T-cell (primary cell): Measurements from ENCODE around the gene POLD1. TPM values are rescaled to one million over a fixed set of nuclear protein-coding genes. Genes with fewer than 3 reads are reported as not detected.

ENCODE experiments used
- ATAC-seq, 4 experiments: fragments of 200-7000 bp in 3 of 4; fragments of 150-1000 bp in 1 of 4; cut with Tn5 transposase; replicated peaks in 1 of 4; 1 replicate in 3 of 4; 2 replicates in 1 of 4; pipeline ENCODE4 v1.10.0; 2021; ENCODE audit warnings: moderate library complexity in 3 of 4, mild to moderate bottlenecking in 2 of 4, moderate number of reproducible peaks in 1 of 4
- CTCF ChIA-PET, 2 donors: fragments of 300-600 bp; sonication (Branson Sonifier 250); formaldehyde crosslinking; loops; one replicate each; lab custom pipeline; 2022; ENCODE audit warnings: antibody characterized with exemption in 2 of 2; lab: Charles Lee
- POLR2A ChIA-PET, 2 donors: fragments of 300-600 bp; sonication (Branson Sonifier 250); formaldehyde crosslinking; loops; one replicate each; lab custom pipeline; 2022; ENCODE audit warnings: antibody characterized with exemption in 2 of 2; lab: Charles Lee
- DNase-seq, 35 experiments: peaks; one replicate each; pipeline versions ENCODE4 v3.0.0 to v3.0.0-alpha.2; 2013 to 2023
- H3K27ac ChIP-seq: one replicate; pipeline ENCODE4 v1.5.1; 2013; ENCODE audit warnings: low read length
- H3K27me3 ChIP-seq, 2 experiments: replicated peaks in 1 of 2; 1 replicate in 1 of 2; 2 replicates in 1 of 2; pipeline versions ENCODE4 v1.6.1 to v1.7.0; 2013; ENCODE audit warnings: low read length in 1 of 2, mixed read lengths in 1 of 2; ENCODE audit not compliant: control insufficient read depth in 2 of 2, insufficient read depth in 2 of 2; ENCODE audit errors: extremely low read depth in 1 of 2
- H3K36me3 ChIP-seq, 2 donors: 1 replicate in 1 of 2; 2 replicates in 1 of 2; pipeline versions ENCODE4 v1.6.1 to v1.7.0; 2013; ENCODE audit warnings: low read length in 1 of 2; ENCODE audit not compliant: control insufficient read depth in 2 of 2, insufficient read depth in 1 of 2; ENCODE audit errors: extremely low read depth in 1 of 2
- H3K4me1 ChIP-seq, 2 experiments: 1 replicate in 1 of 2; 2 replicates in 1 of 2; pipeline versions ENCODE4 v1.6.1 to v1.7.0; 2013; ENCODE audit warnings: low read length in 2 of 2, mixed read lengths in 1 of 2; ENCODE audit not compliant: insufficient read depth in 2 of 2, control insufficient read depth in 1 of 2; ENCODE audit errors: extremely low read depth in 1 of 2
- H3K4me3 ChIP-seq, 2 donors: 1 replicate in 1 of 2; 2 replicates in 1 of 2; pipeline versions ENCODE4 v1.5.1 to v1.7.0; 2013; ENCODE audit warnings: mild to moderate bottlenecking in 2 of 2, low read length in 1 of 2, moderate library complexity in 1 of 2; ENCODE audit not compliant: control insufficient read depth in 1 of 2; ENCODE audit errors: extremely low read depth in 1 of 2
- H3K9me3 ChIP-seq: 2 replicates; pipeline ENCODE4 v1.7.0; 2013
- H3K27ac Mint-ChIP-seq, 2 donors: one replicate each; pipeline ENCODE4 v1.8.0; 2020 to 2021; ENCODE audit warnings: mild to moderate bottlenecking in 2 of 2, mixed read lengths in 2 of 2
- H3K27me3 Mint-ChIP-seq, 2 donors: one replicate each; pipeline ENCODE4 v1.8.0; 2021 to 2022; ENCODE audit warnings: mixed read lengths in 2 of 2
- H3K36me3 Mint-ChIP-seq: one replicate; pipeline ENCODE4 v1.8.0; 2021; ENCODE audit warnings: mixed read lengths
- H3K4me1 Mint-ChIP-seq, 3 donors: one replicate each; pipeline ENCODE4 v1.8.0; 2020 to 2022; ENCODE audit warnings: mixed read lengths in 3 of 3, mild to moderate bottlenecking in 1 of 3
- H3K4me3 Mint-ChIP-seq, 3 donors: one replicate each; pipeline ENCODE4 v1.8.0; 2020 to 2022; ENCODE audit warnings: mild to moderate bottlenecking in 3 of 3, mixed read lengths in 3 of 3, moderate library complexity in 3 of 3
- H3K9me3 Mint-ChIP-seq, 3 donors: one replicate each; pipeline ENCODE4 v1.8.0; 2020 to 2022; ENCODE audit warnings: mixed read lengths in 3 of 3
- WGBS: methylation state at CpG from one replicate; pipeline ENCODE4 v1.1.5; 2013; ENCODE audit warnings: missing lambda C conversion rate; ENCODE audit not compliant: insufficient coverage; 5-methylcytosine and 5-hydroxymethylcytosine counted together
- total RNA-seq, 35 experiments: library from RNA in 6 of 35; stranded (reverse) in 6 of 35; fragments of 120-200 nt in 1 of 35; gene quantifications; one replicate each; pipeline versions ENCODE4 v1.2.1 to v1.2.4 and lab custom pipeline; 2013 to 2026

POLD1 gene
- total RNA-seq, 5 donors from 2014 or later (not counting 1 experiment from before 2014, with no cell fraction given) = 32.9 to 67.1 (median 54.0) TPM

DNA sequence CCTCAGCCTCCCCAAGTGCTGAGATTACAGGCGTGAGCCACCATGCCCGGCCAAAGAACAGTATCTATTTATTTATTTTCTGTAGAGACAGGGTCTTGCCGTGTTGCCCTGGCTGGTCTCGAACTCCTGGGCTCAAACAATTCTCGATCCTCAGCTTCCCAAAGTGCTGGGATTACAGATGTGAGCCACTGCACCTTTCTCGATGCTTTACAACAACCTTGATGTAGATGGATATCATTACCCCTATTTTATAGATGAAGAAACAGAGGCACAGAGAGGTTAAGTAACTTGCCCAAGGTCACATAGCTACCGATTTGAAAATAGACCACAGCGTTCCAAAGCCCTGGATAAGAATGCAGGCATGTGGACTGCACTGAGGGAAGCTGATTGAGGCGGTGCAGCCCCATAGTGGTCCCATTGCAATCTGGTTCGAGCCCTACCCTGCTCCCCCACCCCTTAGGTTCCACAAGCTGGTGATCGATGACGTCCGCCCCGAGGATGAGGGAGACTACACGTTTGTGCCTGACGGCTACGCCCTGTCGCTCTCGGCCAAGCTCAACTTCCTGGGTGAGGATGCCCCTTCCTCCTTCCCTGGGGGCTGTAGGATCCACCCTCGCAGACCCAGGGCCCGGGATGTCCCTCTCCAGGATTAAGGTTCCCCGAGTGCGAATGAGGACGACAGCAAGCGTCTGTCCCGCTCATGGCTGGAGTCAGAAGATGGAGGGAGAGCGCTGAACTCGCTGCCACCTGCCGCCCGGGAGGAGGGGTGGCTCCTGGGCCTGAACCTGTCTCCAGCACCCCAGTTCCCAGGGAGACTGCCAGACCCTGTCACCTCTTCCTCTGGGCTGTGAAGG lies 66.4 kb downstream of the POLD1 start:
- no peaks in the 10 kb centered on the region for H3K36me3 ChIP-seq
- Mint-ChIP-seq H3K4me1 (peaks cover 0 to 4% (median 0%) of the 10 kb centered on the region in 3 donors), H3K27ac (no peak overlapping the region), H3K9me3 (peaks cover 0 to 3% (median 0%) of the 10 kb centered on the region in 3 donors), H3K36me3 (no peaks in the 10 kb centered on the region), H3K4me3 (no peak overlapping the region), H3K27me3 (peaks cover 3 to 23% of the 10 kb centered on the region in 2 donors)
- ATAC-seq (no peak), DNase-seq (no peak)
- WGBS = 63% methylated on average over 16 of the region's 30 CpGs
- no peaks in the 10 kb centered on the region for H3K4me1 ChIP-seq
- CTCF ChIA-PET = no interaction called here
- POLR2A ChIA-PET = no interaction called here
- no peak overlapping the region for H3K4me3 ChIP-seq
- H3K27me3 ChIP-seq = peaks cover 0 to 30% of the 10 kb centered on the region in 2 experiments
- H3K27ac ChIP-seq = no peak overlapping the region
- no peaks in the 10 kb centered on the region for H3K9me3 ChIP-seq

DNA sequence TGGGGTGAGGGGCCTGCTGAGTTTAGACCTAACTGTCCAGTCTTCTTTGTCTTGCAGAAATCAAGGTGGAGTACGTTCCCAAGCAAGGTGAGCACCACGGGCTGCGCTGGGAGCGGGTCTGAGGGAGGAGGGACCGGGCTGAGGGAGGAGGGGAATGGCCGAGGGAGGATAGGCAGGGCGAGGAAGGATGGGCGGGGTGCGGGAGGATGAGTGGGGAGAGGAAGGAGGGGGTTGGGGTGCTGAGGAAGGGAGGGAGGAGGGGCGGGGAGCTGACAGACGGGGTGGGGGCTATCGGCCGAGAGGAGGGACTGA lies 67.0 kb downstream of the POLD1 start:
- ATAC-seq (no peak), DNase-seq (no peak)
- H3K36me3 ChIP-seq = no peaks in the 10 kb centered on the region
- H3K27me3 ChIP-seq = peaks cover 0 to 26% of the 10 kb centered on the region in 2 experiments
- whole genome bisulfite sequencing = 44% methylated on average over 7 of the region's 13 CpGs
- Mint-ChIP-seq H3K9me3 (peaks cover 0 to 3% (median 0%) of the 10 kb centered on the region in 3 donors), H3K27ac (no peak overlapping the region), H3K4me1 (peaks cover 0 to 4% (median 0%) of the 10 kb centered on the region in 3 donors), H3K36me3 (no peaks in the 10 kb centered on the region), H3K27me3 (peaks cover 9 to 27% of the 10 kb centered on the region in 2 donors), H3K4me3 (no peak overlapping the region)
- POLR2A ChIA-PET = no interaction called here
- no peak overlapping the region for H3K4me3 ChIP-seq
- CTCF ChIA-PET = no interaction called here
- no peaks in the 10 kb centered on the region for H3K4me1 ChIP-seq
- H3K27ac ChIP-seq = no peak overlapping the region
- H3K9me3 ChIP-seq = no peaks in the 10 kb centered on the region

DNA sequence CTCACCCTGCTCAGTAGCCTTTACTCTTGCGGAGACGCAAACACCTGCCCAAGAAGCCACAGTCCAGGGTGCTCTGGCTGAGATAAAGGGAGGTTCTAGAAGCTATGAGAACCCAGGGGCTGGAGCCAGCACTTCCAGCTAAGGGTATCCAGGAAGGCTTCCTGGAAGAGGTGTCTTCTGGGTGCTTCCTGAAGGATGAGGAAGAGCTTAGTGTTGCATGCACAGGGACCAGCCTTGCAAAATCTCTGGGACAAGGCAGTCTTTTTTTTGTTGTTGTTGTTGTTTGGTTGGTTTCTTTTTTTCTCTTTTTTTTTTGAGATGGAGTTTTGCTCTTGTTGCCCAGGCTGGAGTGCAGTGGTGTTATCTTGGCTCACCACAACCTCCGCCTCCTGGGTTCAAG lies 69.1 kb downstream of the POLD1 start:
- Histone ChIP-seq H3K36me3 (no peaks in the 10 kb centered on the region), H3K27ac (no peak overlapping the region), H3K4me3 (no peak overlapping the region), H3K27me3 (peaks cover 0 to 34% of the 10 kb centered on the region in 2 experiments), H3K9me3 (no peaks in the 10 kb centered on the region), H3K4me1 (no peaks in the 10 kb centered on the region)
- Mint-ChIP-seq H3K4me3 (no peak overlapping the region), H3K27ac (no peak overlapping the region), H3K9me3 (no peaks in the 10 kb centered on the region), H3K27me3 (peaks cover 19 to 40% of the 10 kb centered on the region in 2 donors), H3K4me1 (peaks cover 0 to 4% (median 0%) of the 10 kb centered on the region in 3 donors), H3K36me3 (no peaks in the 10 kb centered on the region)
- ChIA-PET POLR2A (no interaction called here), CTCF (interaction anchor here in 1 of 2 donors (0.5 kb wide), 1 partner anchor 235 kb away, joined by 3 read pairs; no protein-coding TSS in a partner anchor)
- no peak for ATAC-seq
- WGBS = no CpG with 5 or more reads among the region's 3 CpGs
- DNase-seq = no peak

DNA sequence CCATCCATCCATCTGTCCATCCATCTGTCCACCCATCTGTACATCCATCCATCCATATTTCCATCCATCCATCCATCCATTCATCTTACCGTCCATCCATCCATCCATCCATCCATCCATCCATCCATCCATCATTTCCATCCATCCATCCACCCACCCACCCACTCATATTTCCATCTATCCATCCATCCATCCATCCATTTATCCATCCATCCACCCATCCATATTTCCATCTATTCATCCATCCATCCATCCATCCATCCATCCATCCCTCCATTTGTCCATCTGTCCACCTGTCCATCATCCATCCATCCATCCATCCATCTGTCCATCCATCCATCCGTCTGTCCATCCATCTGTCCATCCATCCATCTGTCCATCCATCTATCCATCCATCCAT lies 71.8 kb downstream of the POLD1 start:
- Mint-ChIP-seq H3K9me3 (no peaks in the 10 kb centered on the region), H3K4me3 (no peak overlapping the region), H3K27me3 (peaks cover 30 to 49% of the 10 kb centered on the region in 2 donors), H3K4me1 (peaks cover 0 to 7% (median 0%) of the 10 kb centered on the region in 3 donors), H3K27ac (no peak overlapping the region), H3K36me3 (no peaks in the 10 kb centered on the region)
- Histone ChIP-seq H3K4me1 (no peaks in the 10 kb centered on the region), H3K27me3 (peaks cover 0 to 50% of the 10 kb centered on the region in 2 experiments), H3K9me3 (no peaks in the 10 kb centered on the region), H3K4me3 (no peak overlapping the region), H3K27ac (no peak overlapping the region), H3K36me3 (no peaks in the 10 kb centered on the region)
- ATAC-seq (no peak), DNase-seq (no peak)
- POLR2A ChIA-PET = no interaction called here
- CTCF ChIA-PET = no interaction called here
- 83% methylated on average over 2 of the region's 2 CpGs for WGBS

DNA sequence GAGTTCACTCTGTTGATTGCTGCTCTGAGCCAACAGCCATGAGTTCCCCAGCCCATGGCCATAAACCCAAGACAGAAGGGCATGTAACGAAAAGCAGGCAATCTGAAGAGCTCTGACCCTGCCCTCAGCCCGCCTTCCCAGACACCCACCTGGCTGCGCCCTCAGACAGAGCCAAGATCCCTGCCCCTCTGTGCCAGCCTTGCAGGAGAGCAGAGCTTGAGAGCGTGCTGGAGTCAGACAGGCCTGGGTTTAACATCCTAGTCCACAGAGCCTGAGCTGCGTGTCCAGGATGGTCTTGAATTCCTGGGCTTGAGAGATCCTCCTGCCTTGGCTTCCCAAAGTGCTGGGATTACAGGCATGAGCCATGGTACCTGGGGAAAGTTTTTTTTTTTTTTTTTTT lies 73.2 kb downstream of the POLD1 start:
- Histone ChIP-seq H3K27ac (no peak overlapping the region), H3K9me3 (no peaks in the 10 kb centered on the region), H3K4me3 (no peak overlapping the region), H3K27me3 (peaks cover 0 to 59% of the 10 kb centered on the region in 2 experiments), H3K4me1 (peaks cover 0 to 7% of the 10 kb centered on the region in 2 experiments), H3K36me3 (no peaks in the 10 kb centered on the region)
- DNase-seq (no peak), ATAC-seq (no peak)
- H3K27ac Mint-ChIP-seq = no peak overlapping the region
- WGBS = 71% methylated on average over 4 of the region's 5 CpGs
- H3K9me3 Mint-ChIP-seq = no peaks in the 10 kb centered on the region
- peaks cover 33 to 49% of the 10 kb centered on the region in 2 donors for H3K27me3 Mint-ChIP-seq
- no peak overlapping the region for H3K4me3 Mint-ChIP-seq
- no peaks in the 10 kb centered on the region for H3K36me3 Mint-ChIP-seq
- H3K4me1 Mint-ChIP-seq = peaks cover 0 to 8% (median 4%) of the 10 kb centered on the region in 3 donors
- CTCF ChIA-PET = no interaction called here
- POLR2A ChIA-PET = no interaction called here

DNA sequence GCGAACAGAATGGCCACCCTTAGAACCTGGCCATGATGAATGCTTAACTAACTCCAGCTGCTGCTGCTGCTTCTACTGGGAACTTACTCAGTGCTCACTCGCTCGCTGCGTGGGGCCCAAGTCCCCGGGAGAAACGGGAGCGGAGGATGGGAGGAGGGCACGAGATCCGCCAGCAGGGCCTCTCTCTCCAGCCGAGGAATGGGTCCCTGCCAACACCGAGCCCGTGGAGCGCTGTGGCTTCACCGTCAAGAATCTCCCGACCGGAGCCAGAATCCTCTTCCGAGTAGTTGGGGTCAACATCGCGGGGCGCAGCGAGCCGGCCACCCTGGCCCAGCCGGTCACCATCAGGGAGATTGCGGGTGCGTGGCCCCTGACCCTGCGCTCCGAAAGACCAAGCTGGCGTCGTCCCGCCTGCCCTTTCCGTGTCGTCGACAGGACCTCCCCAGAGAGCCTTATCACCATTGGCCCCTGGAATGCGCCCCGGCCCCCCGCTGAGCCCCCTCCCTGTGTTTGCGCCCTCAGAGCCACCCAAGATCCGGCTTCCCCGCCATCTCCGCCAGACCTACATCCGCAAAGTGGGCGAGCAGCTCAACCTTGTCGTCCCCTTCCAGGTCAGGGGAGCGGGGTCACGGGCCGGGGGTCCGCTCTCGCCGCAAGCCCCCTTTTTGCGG lies 74.4 kb downstream of the POLD1 start:
- DNase-seq (no peak), ATAC-seq (no peak)
- H3K9me3 ChIP-seq = no peaks in the 10 kb centered on the region
- Mint-ChIP-seq H3K27me3 (peaks cover 41 to 49% of the 10 kb centered on the region in 2 donors), H3K4me1 (peaks cover 0 to 8% (median 4%) of the 10 kb centered on the region in 3 donors), H3K4me3 (no peak overlapping the region), H3K27ac (no peak overlapping the region), H3K36me3 (no peaks in the 10 kb centered on the region), H3K9me3 (no peaks in the 10 kb centered on the region)
- no peaks in the 10 kb centered on the region for H3K36me3 ChIP-seq
- 48% methylated on average over 49 of the region's 50 CpGs for WGBS
- ChIA-PET POLR2A (no interaction called here), CTCF (no interaction called here)
- H3K4me1 ChIP-seq = peaks cover 0 to 7% of the 10 kb centered on the region in 2 experiments
- no peak overlapping the region for H3K4me3 ChIP-seq
- H3K27ac ChIP-seq = no peak overlapping the region
- peaks cover 0 to 63% of the 10 kb centered on the region in 2 experiments for H3K27me3 ChIP-seq
